ENCODE data around the gene UPF3B.
"Not testable (repeated sequence)": the region's sequence is repeated elsewhere in the genome, so short reads cannot be mapped to it uniquely, and the experiment has no call there.

The UPF3B gene

GRCh38 chrX:119826399-119826959 is 26.3 kb downstream of the UPF3B start:
- no peak for DNase-seq (ENCODE audit: low read depth in 2 of 2)

DNA sequence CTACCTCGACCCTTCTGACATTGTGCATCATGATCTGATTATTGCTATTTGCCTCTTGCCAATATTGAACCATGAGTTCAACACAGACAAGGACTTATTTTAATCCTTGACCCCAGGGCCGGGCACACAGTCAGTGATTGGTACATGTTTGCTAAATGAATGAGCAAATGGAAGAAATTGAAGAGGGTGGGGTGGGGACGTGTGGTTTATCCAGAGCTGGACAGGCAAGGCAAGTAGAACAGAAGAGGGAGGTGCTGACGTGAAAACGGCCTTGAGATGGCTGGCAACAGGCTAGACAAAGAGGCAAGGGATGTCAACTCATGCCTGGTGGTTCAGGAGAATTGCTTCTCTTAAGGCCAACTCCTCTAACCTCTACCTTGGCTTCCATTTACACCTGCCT is 28.5 kb downstream of the UPF3B start:
- DNase-seq (ENCODE audit: low read depth in 2 of 2): not testable (repeated sequence)

- not testable (repeated sequence) for DNase-seq (ENCODE audit: low read depth in 2 of 2)
Observed at GRCh38 chrX:119821703-119822102, 31.1 kb downstream of the UPF3B start.

- DNase-seq (ENCODE audit: low read depth in 2 of 2): no peak
Observed at GRCh38 chrX:119817130-119817690, 35.6 kb downstream of the UPF3B start.

- no peak for DNase-seq (ENCODE audit: low read depth in 2 of 2)
Observed at GRCh38 chrX:119816300-119816699, 36.5 kb downstream of the UPF3B start.

DNA sequence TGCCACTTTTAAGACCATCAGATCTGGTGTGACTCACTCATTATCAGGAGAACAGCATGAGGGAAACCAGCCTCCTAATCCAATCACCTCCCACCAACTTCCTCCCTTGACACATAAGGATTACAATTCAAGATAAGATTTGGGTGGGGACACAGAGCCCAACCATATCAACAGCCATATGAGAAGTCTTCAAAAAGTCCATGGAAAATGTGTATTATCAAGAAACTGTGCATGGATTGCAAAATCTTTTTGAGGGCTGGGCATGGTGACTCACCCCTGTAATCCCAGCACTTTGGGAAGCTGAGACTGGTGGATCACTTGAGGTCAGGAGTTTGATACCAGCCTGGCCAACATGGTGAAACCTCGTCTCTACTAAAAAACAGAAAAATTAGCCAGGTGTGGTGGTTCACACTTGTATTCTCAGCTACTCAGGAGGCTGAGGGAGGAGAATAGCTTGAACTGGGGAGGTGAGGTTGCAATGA is 43.5 kb downstream of the UPF3B start:
- DNase-seq (ENCODE audit: low read depth in 2 of 2): no peak

GRCh38 chrX:119808461-119808860 is 44.3 kb downstream of the UPF3B start:
- not testable (repeated sequence) for DNase-seq (ENCODE audit: low read depth in 2 of 2)

GRCh38 chrX:119802546-119802945 is 50.2 kb downstream of the UPF3B start:
- DNase-seq (ENCODE audit: low read depth in 2 of 2): no peak

DNA sequence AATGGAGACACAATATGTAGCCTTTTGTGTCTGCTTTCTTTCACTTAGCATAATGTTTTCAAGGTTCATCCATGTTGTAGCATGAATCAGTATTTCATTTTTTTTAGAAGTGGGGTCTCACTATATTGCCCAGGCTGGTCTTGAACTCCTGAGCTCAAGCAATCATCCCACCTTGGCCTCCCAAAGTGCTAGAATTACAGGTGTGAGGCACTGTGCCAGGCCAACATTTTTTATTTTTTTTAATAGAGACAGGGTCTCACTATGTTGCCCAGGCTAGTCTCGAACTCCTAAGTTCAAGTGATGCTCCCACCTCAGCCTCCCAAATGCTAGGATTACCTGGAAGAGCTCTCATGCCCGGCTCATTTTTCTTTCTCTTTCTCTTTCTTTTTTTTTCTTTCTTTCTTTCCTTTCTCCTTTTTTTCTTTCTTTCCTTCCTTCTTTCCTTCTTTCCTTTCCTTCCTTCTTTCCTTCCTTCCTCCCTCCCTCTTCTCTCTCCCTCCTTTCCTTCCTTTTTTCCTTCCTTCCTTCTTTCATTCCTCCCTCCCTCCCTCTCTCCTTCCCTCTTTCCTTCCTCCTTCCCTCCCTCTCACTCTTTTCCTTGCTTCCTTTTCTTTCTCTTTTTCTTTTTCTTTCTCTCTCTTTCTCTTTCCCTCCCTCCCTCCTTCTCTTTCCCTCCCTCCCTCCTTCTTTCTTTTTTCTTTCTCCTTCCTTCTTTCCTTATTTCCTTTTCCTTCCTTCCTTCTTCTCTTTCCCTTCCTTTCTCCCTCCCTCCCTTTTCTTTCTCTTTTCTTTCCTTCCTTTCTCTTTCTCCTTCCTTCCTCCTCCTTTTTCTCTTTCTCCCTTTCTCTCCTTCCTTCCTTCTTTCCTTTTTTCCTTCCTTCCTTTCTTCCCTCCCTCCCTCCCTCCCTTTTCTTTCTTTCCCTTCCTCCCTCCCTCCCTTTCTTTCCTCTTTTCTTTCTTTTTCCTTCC is 51.2 kb downstream of the UPF3B start:
- DNase-seq (ENCODE audit: low read depth in 2 of 2): no peak

DNA sequence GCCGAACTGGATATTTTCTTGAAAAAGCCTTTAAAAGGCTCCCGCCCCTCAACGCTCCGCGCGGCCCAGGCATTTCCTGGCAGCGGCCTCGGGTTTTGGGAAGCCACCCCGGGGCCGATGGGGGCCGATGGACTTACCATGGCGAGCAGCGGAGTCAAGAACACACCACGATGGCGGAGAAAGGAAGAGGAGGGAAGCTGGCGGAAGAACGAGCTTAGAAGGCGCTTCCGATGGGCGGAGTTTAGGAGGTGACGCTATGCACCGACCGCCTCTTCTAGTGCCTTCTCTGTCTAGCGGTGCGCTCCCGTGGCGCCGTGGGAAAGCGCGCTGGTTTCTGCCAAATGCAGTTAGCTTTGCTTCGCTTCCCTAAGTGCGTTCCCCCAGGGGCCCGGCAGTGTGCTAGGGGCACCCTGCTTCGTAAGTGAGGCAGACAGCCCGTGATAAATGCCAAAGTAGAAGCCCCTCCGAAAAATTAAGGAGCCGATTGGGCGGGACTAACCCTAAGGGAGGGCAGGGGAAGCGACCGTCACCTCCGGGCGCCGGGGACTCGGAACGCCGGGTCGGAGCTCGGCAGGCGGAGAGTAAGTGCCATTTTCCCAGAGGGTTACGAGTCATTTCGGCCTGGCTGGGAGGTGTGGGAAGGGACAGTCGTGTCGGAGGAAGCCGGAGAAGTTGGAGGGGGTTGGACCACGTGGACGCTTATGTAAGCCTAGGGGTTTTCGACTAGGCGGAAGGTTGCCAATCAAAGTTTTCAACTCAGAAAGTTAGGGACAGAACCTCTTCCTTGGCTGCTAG is 61.1 kb downstream of the UPF3B start, which contains the start of gene RPL39:
RPL39 (minus strand) TSS at position 194 of the 795 bp plus-strand sequence; CDS start at position 140, 54 bp downstream.
- peak; percentile 54 to 58 for DNase-seq (ENCODE audit: low read depth in 2 of 2)

GRCh38 chrX:119790977-119791436 is 61.8 kb downstream of the UPF3B start:
- DNase-seq (ENCODE audit: low read depth in 2 of 2): peak; percentile 1 to 6

DNA sequence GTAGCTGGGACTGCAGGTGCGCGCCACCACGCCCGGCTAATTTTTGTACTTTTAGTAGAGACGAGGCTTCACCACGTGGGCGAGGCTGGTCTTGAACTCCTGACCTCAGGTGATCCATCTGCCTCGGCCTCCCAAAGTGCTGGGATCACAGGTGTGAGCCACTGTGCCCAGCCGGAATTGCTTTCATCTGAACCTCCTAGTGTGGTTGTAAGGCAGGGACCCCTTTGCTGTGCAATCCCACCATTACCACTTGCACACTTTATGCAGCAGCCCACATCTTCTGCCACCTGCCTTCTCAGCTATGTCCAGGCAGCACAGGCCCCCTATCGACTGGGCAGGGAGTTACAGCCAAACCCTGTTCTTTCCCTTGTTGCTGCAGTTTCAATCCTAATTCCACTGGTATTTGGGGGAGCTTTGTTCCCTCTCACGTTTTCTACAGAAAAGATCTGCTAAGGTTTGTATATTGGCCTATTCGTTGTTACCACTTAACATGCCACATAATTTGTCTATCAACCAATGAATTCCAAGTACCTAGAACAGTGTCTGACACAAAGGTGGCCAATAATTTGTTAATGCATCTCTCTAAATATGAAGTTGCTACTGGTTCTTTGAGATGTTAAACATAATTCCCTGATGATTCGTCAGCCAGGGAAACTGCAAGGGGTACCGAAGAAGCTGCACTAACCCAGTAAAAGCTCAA is 67.9 kb downstream of the UPF3B start:
- peak in 1 of 2 donors; percentile 12 for DNase-seq (ENCODE audit: low read depth in 2 of 2)

All from stimulated activated CD8-positive, alpha-beta memory T cell treated with anti-CD3 and anti-CD28 coated beads, Interleukin-2, amount 100 ng/mL, for 1 hour (primary cell).